Mesendoderm (in vitro differentiated cells): Measurements from ENCODE around the gene ARHGAP22.
"Not testable (repeated sequence)": the region's sequence is repeated elsewhere in the genome, so short reads cannot be mapped to it uniquely, and the experiment has no call there.

ENCODE experiments used
- DNase-seq: peaks from one replicate; pipeline ENCODE4 v3.0.0; 2013
- H2AK5ac ChIP-seq: 2 replicates; pipeline ENCODE4 v1.6.1; 2013; ENCODE audit warnings: low read length, inconsistent platforms
- H2BK120ac ChIP-seq: 2 replicates; pipeline ENCODE4 v1.6.1; 2013; ENCODE audit warnings: low read depth, mild to moderate bottlenecking, low read length, moderate library complexity, mixed read lengths
- H2BK15ac ChIP-seq: replicated peaks from 2 replicates; pipeline ENCODE4 v1.6.1; 2013; ENCODE audit warnings: low read depth, mild to moderate bottlenecking, moderate library complexity
- H2BK5ac ChIP-seq: 2 replicates; pipeline ENCODE4 v1.6.1; 2013; ENCODE audit warnings: low read length, inconsistent platforms
- H3K18ac ChIP-seq: 2 replicates; pipeline ENCODE4 v1.6.1; 2013; ENCODE audit warnings: mild to moderate bottlenecking, low read length, mixed read lengths
- H3K23ac ChIP-seq: one replicate; pipeline ENCODE4 v1.6.1; 2013; ENCODE audit warnings: low read length
- H3K27ac ChIP-seq: 2 replicates; pipeline ENCODE4 v1.5.1; 2013; ENCODE audit warnings: low read depth, mild to moderate bottlenecking, inconsistent platforms, low read length, moderate library complexity
- H3K27me3 ChIP-seq: 2 replicates; pipeline ENCODE4 v1.6.1; 2013; ENCODE audit warnings: low read length, control low read depth, mild to moderate bottlenecking, inconsistent platforms; ENCODE audit not compliant: insufficient read depth, poor library complexity
- H3K36me3 ChIP-seq: 2 replicates; pipeline ENCODE4 v1.6.1; 2013; ENCODE audit warnings: low read length, inconsistent platforms; ENCODE audit not compliant: control insufficient read depth, insufficient read depth
- H3K4ac ChIP-seq: one replicate; pipeline ENCODE4 v1.6.1; 2013; ENCODE audit warnings: low read depth, mild to moderate bottlenecking, low read length, moderate library complexity
- H3K4me1 ChIP-seq: 2 replicates; pipeline ENCODE4 v1.6.1; 2013; ENCODE audit warnings: low read depth, low read length, inconsistent platforms; ENCODE audit not compliant: control insufficient read depth
- H3K4me2 ChIP-seq: 2 replicates; pipeline ENCODE4 v1.6.1; 2013; ENCODE audit warnings: low read length
- H3K4me3 ChIP-seq: 2 replicates; pipeline ENCODE4 v1.5.1; 2013; ENCODE audit warnings: mild to moderate bottlenecking, low read length
- H3K56ac ChIP-seq: one replicate; pipeline ENCODE4 v1.6.1; 2013; ENCODE audit warnings: low read length
- H3K79me1 ChIP-seq: 2 replicates; pipeline ENCODE4 v1.6.1; 2013; ENCODE audit warnings: low read length, inconsistent platforms
- H3K79me2 ChIP-seq: 2 replicates; pipeline ENCODE4 v1.6.1; 2013; ENCODE audit warnings: mild to moderate bottlenecking, low read length; ENCODE audit not compliant: control insufficient read depth, insufficient read depth
- H3K9ac ChIP-seq: 2 replicates; pipeline ENCODE4 v1.6.1; 2013; ENCODE audit warnings: low read length, inconsistent platforms
- H4K5ac ChIP-seq: one replicate; pipeline ENCODE4 v1.6.1; 2013; ENCODE audit warnings: low read length
- H4K8ac ChIP-seq: one replicate; pipeline ENCODE4 v1.6.1; 2013; ENCODE audit warnings: low read depth, mild to moderate bottlenecking, control low read depth, low read length, moderate library complexity
- WGBS: extraction: QIAGEN DNeasy Blood & Tissue Kit; methylation state at CpG from one replicate; pipeline ENCODE4 v1.1.7; 2013; ENCODE audit warnings: low lambda C conversion rate, missing lambda C conversion rate; ENCODE audit not compliant: insufficient coverage; ENCODE audit errors: extremely low coverage; 5-methylcytosine and 5-hydroxymethylcytosine counted together

The ARHGAP22 gene

DNA sequence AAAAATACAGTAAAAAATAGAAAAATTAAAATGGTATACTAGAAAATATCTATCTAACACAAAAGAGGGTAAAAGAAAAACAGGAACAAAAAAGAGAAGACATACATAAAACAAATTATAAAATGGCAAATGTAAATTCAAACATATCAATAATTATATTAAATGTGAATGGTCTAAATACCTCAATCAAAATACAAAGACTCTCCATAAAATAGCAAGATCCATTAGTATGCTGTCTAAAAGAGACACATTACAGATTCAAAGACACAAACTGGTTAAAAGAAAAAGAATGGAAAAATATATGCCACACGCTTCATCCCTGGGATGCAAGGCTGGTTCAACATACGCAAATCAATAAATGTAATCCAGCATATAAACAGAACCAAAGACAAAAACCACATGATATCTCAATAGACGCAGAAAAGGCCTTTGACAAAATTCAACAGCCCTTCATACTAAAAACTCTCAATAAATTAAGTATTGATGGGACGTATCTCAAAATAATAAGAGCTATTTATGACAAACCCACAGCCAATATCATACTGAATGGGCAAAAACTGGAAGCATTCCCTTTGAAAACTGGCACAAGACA, 36.3 kb upstream of the ARHGAP22 start:
- not testable (repeated sequence) for H3K36me3 ChIP-seq

DNA sequence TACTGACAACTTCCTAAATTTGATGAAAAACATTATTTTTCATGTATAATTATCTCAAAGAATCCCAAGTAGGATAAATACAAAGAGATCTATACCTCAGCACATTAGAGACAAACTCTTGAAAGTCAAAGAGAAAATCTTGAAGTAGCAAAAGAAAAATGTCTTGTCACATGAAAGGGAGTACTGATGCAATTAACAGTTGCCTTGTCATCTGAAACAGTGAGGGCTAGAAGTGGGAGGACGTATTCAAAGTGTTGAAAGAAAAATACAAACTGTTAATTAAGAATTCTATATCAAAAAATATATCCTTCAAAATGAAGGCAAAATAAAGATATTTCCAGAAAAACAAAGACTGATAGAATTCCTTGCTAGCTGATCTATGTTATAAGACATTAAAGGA, 35.5 kb upstream of the ARHGAP22 start:
- no peaks in the 10 kb centered on the region for H3K4me1 ChIP-seq

More for the DNA sequence above, 36.3 kb upstream of the ARHGAP22 start:
- H4K8ac ChIP-seq, H3K4me3 ChIP-seq, H3K79me1 ChIP-seq, H3K18ac ChIP-seq, H3K4ac ChIP-seq, H3K23ac ChIP-seq, H3K27ac ChIP-seq, H3K79me2 ChIP-seq, H2BK120ac ChIP-seq, H2BK5ac ChIP-seq, H2BK15ac ChIP-seq, H3K4me1 ChIP-seq, H3K4me2 ChIP-seq, H4K5ac ChIP-seq, H2AK5ac ChIP-seq, H3K56ac ChIP-seq, H3K27me3 ChIP-seq, H3K9ac ChIP-seq, DNase-seq: not testable (repeated sequence)
- WGBS: no CpG with 5 or more reads among the region's 4 CpGs

DNA sequence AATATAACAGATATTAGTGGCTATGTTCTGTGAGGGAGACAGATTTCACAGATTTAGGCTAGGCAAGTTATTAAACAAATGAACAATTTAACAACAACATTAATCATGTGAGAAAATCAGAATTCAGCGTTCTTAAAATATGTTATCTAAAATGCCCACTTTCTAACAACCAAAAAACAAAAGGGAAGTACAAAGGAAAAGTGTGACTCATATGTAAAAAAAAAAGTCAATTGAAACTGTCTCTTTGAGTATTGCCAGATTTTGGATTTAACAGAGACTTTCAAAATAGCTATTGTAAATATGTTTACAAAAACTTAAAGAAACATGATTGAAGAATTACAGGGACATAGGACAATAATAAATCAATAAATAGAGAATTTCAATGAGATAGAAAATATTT, 34.8 kb upstream of the ARHGAP22 start:
- Histone ChIP-seq H4K5ac (no peak overlapping the region), H2BK15ac (no peak overlapping the region), H2BK120ac (no peak overlapping the region), H2AK5ac (no peak overlapping the region), H3K9ac (no peak overlapping the region), H3K79me1 (no peaks in the 10 kb centered on the region), H2BK5ac (no peak overlapping the region), H3K27ac (no peak overlapping the region), H3K56ac (no peak overlapping the region), H3K4me2 (no peak overlapping the region), H3K4ac (no peak overlapping the region), H3K36me3 (no peaks in the 10 kb centered on the region), H3K27me3 (no peaks in the 10 kb centered on the region), H3K23ac (no peak overlapping the region), H3K79me2 (no peaks in the 10 kb centered on the region), H3K4me3 (no peak overlapping the region), H3K4me1 (no peaks in the 10 kb centered on the region), H4K8ac (no peak overlapping the region), H3K18ac (no peak overlapping the region)
- WGBS: no CpG with 5 or more reads among the region's 1 CpG
- no peak for DNase-seq

More for the DNA sequence above, 35.5 kb upstream of the ARHGAP22 start:
- Histone ChIP-seq H4K5ac (no peak overlapping the region), H4K8ac (no peak overlapping the region), H3K9ac (no peak overlapping the region), H2BK5ac (no peak overlapping the region), H2AK5ac (no peak overlapping the region), H3K36me3 (no peaks in the 10 kb centered on the region), H3K18ac (no peak overlapping the region), H3K23ac (no peak overlapping the region), H3K4ac (no peak overlapping the region), H3K79me1 (no peaks in the 10 kb centered on the region), H3K4me2 (no peak overlapping the region), H3K4me3 (no peak overlapping the region), H3K27me3 (no peaks in the 10 kb centered on the region), H3K56ac (no peak overlapping the region), H3K79me2 (no peaks in the 10 kb centered on the region), H3K27ac (no peak overlapping the region), H2BK120ac (no peak overlapping the region), H2BK15ac (no peak overlapping the region)
- no CpG with 5 or more reads among the region's 1 CpG for WGBS
- no peak for DNase-seq

DNA sequence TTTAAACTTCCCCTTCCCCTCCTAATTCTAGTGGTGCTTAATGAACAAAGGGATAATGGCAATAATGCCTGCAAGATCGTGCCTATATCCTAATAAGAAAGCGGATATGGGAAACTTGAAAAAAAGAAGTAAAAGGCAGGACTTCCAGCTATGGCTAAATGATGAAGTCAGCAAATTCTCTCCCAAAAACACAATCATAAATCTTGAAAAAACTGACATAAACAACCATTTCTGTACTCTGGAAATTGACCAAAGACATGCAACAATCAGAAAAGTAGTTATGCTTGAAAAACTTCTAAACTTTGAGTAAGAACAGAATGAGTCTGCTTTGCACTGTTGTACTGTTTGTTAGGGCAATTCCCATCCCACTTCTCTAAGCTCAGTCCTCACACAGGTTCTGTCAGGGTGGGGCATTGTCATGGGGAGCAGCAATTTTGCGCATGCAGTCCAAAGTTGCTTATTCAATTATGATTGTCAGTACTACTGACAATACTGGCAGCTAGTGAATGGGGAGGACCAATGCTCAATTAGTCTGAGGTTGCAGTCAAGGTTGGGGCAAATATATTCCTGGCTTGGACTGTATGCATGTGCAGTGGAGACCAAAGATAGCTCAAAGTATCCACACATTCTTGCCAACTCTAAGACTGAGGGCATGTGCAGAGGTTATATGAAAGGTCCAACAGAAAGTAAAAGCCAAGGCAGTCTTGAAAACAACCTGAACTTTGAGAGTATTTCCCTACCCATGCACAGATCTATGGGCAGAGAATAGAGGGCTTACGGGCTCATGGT, 34.1 kb upstream of the ARHGAP22 start:
- Histone ChIP-seq H3K36me3 (no peaks in the 10 kb centered on the region), H3K79me1 (no peaks in the 10 kb centered on the region), H3K56ac (no peak overlapping the region), H4K8ac (no peak overlapping the region), H3K4ac (no peak overlapping the region), H3K27ac (no peak overlapping the region), H3K23ac (no peak overlapping the region), H3K4me2 (no peak overlapping the region), H2BK15ac (no peak overlapping the region), H3K9ac (no peak overlapping the region), H2AK5ac (no peak overlapping the region), H3K27me3 (no peaks in the 10 kb centered on the region), H2BK120ac (no peak overlapping the region), H2BK5ac (no peak overlapping the region), H4K5ac (no peak overlapping the region), H3K18ac (no peak overlapping the region), H3K4me3 (no peak overlapping the region), H3K79me2 (no peaks in the 10 kb centered on the region), H3K4me1 (no peaks in the 10 kb centered on the region)
- no CpG with 5 or more reads among the region's 4 CpGs for WGBS
- no peak for DNase-seq

- DNase-seq: no peak
These were observed 33.3 kb upstream of the ARHGAP22 start for GRCh38 chr10:48638158-48638557.

More at GRCh38 chr10:48638158-48638557, 33.3 kb upstream of the ARHGAP22 start:
- Histone ChIP-seq H2BK5ac (no peak overlapping the region), H3K27ac (no peak overlapping the region), H3K4me1 (no peaks in the 10 kb centered on the region), H3K56ac (no peak overlapping the region), H3K4me3 (no peak overlapping the region), H2BK120ac (no peak overlapping the region), H4K5ac (no peak overlapping the region), H3K9ac (no peak overlapping the region), H3K79me2 (no peaks in the 10 kb centered on the region), H3K36me3 (no peaks in the 10 kb centered on the region), H3K4me2 (no peak overlapping the region), H3K18ac (no peak overlapping the region), H2BK15ac (no peak overlapping the region), H3K23ac (no peak overlapping the region), H2AK5ac (no peak overlapping the region), H3K4ac (no peak overlapping the region), H4K8ac (no peak overlapping the region), H3K79me1 (no peaks in the 10 kb centered on the region), H3K27me3 (no peaks in the 10 kb centered on the region)
- no CpG with 5 or more reads among the region's 4 CpGs for WGBS
